Measurements from ENCODE around the gene EIF3A.

- TF ChIP-seq CTCF (IDR thresholded peaks at IDR 0.05) (no peak), POLR2A (IDR thresholded peaks at IDR 0.05) (no peak), EP300 (IDR thresholded peaks at IDR 0.05) (no peak)
Measured at GRCh38 chr10:119103241-119103902, 22.8 kb upstream of the EIF3A start.

All from stomach (tissue), 4 donors.